CD4-positive, alpha-beta T cell treated with Interleukin-1 beta for 1 hour (primary cell): ENCODE data around the gene CHCT1.
"Not testable (repeated sequence)": the region's sequence is repeated elsewhere in the genome, so short reads cannot be mapped to it uniquely, and the experiment has no call there.

ENCODE experiments used
- DNase-seq, 2 donors: peaks; one replicate each; pipeline ENCODE4 v3.0.0-alpha.2; 2020 to 2022

CHCT1 gene

GRCh38 chr17:60401819-60402218 is 20.5 kb upstream of the CHCT1 start:
- DNase-seq = no peak

DNA sequence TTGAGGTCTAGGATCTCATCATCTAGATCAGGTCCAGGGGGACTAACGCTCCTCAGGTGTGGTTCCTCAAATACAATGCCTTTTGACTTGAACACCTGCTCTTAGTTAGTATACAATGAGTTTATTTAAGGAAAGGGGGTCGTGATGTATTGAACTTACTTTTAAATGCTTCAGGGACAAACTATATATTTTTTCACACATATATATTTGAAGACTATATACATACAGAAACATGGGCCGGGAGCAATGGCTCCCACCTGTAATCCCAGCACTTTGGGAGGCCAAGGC is 18.8 kb upstream of the CHCT1 start:
- DNase-seq = no peak

DNA sequence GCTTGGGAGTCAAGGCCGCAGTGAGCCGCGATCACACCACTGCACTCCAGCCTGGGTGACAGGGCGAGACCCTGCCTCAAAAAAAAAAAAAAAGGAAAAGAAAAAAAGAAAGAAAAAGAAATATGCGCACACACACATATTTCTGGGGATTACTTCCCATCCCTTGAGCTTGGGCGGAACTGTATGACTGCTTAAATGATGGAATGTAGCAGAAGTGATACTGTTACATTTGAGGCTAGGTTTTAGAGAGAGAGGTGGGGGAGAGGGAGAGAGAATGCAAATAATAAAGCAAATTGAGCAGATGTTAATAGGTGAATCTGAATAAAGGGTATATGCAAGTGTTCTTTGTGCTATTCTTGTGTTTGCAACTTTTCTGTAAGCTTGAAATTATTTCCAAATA is 18.3 kb upstream of the CHCT1 start:
- DNase-seq = no peak

DNA sequence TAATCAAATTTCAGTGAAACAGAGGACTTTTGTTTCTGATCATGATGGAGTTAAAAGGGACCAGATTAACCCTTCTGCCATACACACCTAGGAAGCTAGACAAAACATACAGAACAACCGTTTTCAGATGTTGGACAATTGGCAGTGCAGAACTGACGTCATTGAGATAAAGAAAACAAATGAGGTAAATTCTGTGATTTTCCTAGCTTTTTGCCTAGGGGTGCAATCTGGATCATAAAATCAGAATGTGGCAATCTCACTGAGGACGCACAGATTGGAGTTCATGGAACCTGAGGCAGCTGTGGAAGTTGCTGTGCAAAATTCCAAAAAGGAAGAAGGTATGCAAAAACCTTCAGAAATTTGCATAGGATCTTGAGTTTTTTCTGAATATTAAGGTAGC is 15.4 kb upstream of the CHCT1 start:
- no peak for DNase-seq

- DNase-seq = no peak
These were observed 12.3 kb upstream of the CHCT1 start for GRCh38 chr17:60410001-60410400.

GRCh38 chr17:60412701-60413100 is 9.6 kb upstream of the CHCT1 start:
- DNase-seq = no peak

DNA sequence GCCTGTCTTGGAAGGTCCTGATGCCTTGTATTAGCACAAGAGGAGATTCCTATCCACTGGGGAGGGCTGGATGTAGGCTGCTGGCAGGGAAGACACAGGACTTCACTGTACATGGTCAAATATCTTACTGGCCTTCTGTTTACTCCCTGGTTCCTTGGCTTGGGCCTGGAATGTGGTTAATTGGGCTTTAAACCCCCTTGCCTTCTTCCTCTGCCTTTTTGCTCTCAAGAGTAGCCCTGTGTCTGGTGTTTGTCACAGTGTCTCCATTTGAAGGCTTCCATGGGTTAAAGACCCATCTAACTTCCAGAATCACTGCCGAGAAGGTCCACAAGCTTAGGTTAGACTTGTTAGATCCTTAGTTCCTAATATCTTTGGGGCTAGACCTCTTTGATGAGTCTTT is 7.1 kb upstream of the CHCT1 start:
- no peak for DNase-seq

DNA sequence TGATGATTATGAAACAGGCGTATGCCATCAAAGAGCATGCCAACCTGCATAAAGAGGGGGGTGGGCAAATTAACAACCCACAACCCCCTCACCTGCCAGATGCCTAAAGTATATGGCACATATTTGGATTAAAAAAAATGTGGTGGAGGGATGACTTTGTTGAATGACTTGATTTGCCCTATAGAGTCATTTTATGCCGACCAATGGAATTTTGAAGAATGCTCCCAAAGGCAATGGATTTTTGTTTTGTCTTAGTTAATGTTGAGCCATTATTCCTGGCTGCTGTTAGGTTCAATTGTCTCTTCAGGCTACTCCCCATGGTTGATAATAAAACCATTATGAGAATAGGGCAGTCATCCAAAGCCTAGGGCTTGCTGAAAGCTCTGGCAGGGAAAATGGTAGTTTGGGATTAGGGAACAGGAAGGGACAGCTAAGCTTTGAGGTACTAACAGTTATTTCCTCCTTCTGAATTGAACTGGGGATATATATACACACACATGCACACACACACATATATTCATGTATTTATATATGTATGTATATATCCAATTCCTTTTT is 5.8 kb upstream of the CHCT1 start:
- DNase-seq = no peak

GRCh38 chr17:60419003-60419402 is 3.3 kb upstream of the CHCT1 start:
- DNase-seq = not testable (repeated sequence)

DNA sequence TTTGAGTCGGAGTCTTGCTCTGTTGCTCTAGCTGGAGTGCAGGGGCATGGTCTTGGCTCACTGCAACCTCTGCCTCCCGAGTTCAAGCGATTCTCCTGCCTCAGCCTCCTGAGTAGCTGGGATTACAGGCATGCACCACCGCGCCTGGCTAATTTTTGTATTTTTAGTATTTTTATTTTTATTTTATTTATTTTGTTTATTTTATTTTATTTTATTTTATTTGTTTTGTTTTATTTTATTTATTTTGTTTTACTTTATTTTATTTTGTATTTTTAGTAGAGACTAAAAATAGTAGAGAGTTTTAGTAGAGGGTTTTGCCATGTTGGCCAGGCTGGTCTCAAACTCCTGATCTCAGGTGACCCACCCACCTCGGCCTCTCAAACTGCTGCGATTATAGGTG is 2.4 kb upstream of the CHCT1 start:
- DNase-seq = not testable (repeated sequence)

DNA sequence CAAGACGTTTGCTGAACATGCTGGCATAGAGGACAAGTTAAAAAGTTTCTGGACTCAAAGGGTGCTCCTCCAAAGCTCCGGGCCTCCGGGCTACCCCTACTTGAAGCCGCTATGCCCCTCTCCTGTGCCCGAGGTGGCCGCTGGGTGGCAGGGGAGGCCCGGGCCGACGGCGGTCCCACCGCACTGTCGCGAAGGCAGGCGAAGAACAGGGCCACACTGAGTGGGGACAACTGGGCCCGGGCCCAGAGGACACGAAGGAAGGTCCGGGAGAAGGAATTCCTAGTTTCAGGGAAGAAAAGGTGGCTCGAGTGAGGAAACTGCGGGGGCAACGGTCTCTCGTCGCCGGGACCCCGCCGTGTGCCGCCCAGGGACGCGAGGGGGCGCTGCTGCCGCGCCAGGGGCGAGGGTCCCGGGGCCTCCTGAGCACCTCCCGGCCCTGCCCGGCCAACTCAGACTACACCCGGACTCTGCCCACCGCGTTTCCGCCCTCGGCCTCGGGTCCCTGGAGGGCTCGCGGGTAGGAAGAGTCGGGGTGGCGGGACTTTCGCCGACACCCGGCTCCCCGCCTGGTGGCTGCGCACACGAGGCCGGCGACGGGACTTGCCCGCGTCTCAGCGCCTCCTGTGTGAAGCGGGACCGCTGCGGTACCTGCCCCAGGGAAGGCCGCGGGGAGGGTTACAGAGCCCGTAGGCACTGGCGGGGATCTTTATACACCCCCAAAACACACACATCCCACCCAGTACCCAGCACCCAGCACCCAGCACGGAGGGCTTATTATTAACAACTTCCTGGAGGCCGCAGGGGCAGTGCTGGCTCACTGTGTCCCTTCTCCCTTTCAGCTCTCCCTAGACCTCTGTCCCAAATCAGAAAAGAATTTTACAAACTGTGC is 772 bp upstream of the CHCT1 start:
- DNase-seq = peak; percentile 74 to 77

- no peak for DNase-seq
These were observed 1.6 kb downstream of the CHCT1 start for GRCh38 chr17:60423865-60424264.

GRCh38 chr17:60425626-60426025 is 3.3 kb downstream of the CHCT1 start:
- no peak for DNase-seq

DNA sequence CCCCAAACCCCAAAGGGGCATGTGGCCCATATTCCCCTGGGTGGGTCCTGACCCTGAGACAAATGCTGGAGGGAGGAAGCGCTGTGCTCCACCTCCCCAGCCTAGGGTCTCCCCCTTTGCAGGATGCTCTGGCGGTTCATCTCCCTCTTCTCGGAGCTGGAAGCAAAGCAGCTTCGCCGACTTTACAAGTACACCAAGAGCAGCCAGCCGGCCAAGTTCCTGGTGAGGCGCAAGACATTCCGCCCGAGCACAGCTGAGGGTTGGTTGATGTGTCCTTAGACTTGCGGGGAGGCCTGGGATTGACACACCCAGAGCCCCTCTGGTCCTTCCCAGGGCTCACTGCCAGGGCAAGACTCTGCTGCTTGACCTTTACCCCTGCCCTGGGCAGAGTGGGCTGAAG is 4.3 kb downstream of the CHCT1 start:
- no peak for DNase-seq

DNA sequence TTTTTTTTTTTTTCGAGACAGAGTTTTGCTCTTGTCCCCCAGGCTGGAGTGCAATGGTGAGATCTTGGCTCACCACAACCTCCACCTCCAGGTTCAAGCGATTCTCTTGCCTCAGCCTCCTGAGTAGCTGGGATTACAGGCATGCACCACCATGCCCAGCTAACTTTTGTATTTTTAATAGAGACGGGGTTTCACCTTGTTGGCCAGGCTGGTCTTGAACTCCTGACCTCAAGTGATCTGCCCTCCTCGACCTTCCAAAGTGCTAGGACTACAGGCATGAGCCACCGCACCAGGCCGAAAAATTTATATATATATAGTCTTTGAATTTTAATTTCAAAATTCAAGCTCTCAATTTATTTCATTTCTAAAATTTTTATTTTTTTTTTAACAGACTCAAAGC is 6.2 kb downstream of the CHCT1 start:
- not testable (repeated sequence) for DNase-seq

DNA sequence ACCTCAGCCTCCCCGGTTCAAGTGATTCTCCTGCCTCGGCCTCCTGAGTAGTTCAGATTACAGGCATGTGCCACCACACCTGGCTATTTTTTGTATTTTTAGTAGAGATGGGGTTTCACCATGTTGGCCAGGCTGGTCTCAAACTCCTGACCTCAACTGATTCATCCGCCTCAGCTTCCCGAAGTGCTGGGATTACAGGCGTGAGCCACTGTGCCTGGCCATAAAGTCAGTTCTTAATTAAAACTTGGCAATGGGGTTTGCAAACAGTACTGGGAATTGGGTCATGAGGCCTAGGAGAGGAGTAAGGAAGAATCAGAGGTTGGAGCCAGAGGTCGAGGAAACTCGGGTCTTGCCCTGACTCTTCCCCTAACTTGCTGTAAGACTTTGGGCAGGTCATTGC is 8.3 kb downstream of the CHCT1 start:
- DNase-seq = not testable (repeated sequence)

- DNase-seq = not testable (repeated sequence)
These were observed 11.0 kb downstream of the CHCT1 start for GRCh38 chr17:60433021-60433997.

DNA sequence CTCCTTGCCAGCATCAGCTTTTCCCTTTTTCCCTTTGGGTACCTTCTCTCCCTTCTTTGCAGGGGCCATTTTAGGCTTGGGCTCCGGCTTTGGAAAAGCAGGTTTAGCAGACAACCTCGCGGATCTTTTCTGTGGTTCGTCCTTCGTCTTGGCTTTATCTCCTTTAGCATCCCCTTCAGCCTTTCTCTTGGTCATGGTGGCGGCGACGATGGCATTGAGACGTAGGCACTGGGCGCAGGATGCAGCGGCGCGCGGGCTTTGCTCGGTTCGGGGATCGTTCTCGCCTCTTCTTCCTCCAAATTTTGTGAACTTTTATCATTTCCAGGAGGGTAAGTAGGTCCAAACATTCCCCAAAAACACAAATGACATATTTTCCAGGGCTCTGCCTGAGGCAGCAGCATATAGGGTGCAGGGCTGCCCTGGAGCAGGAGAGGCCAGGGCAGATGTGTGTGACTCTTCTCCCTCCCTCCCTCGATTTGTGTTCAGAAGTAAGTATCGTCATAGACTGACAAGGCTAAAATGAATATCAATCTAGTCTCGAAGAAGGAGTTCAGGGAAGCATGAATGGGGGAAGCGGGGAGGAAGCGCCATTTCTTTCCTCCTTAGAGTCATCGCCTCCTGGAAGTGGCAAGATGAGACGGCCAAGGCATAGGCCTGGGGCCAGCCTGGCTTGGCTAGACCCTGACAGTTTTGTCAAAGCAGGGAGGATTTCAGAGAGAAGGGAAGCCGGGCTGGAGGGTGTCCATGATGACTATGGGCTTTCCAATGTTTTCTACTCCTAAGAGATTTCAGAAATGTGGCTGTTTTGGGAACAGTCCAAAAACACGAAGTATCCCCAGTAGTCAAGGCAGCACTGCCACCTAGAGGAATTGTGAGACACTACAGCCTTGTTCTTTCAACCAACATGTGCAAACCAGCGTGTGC is 13.2 kb downstream of the CHCT1 start:
- peak; percentile 57 to 71 for DNase-seq

DNA sequence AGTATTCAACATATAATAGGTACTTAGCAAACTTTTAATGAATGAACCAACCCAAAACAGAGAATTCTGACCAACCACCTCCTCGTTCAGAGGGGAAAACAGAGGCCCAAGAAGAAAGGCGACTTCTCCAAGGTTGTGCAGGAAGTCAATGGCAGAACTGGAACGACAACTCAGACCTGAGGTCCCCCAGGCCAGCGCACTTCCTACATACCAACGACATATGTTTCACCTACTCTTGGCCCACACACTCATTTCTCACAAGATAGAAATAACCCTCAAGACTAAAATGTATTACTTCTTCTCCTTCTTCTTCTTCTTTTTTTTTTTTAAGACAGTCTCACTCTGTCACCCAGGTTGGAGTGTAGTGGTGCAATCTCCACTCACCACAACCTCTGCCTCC is 14.4 kb downstream of the CHCT1 start:
- no peak for DNase-seq

DNA sequence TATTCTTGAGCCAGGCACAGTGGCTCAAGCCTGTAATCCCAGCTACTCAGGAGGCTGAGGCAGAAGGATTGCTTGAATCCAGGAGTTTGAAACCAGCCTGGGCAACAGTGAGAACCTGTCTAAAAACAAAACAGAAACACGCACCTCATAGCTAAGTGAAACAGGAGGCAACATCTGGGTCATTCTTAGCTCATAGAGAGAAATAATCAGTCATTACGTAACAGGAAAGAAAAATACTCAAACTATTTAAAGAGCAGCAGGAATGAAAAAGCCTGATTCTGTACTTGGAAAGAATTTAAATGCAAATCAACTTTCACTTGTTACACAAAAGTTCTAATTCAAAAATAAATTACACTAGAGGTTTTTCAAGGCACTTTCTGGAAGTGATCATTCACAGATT is 17.2 kb downstream of the CHCT1 start:
- DNase-seq = no peak

GRCh38 chr17:60442271-60443173 is 20.2 kb downstream of the CHCT1 start:
- DNase-seq = no peak
